DND-41 (cell line): ENCODE data around the gene JPH3.

ENCODE experiments used
- CTCF ChIP-seq: IDR thresholded peaks from 2 replicates; pipeline ENCODE4 v1.5.1; 2012; ENCODE audit warnings: borderline replicate concordance, low read length, moderate library complexity, mild to moderate bottlenecking; ENCODE audit not compliant: poor library complexity, severe bottlenecking; ENCODE audit errors: extremely low read depth
- EZH2 ChIP-seq: IDR thresholded peaks from 3 replicates; pipeline ENCODE4 v1.6.1; 2012; ENCODE audit warnings: borderline replicate concordance, low read depth, mild to moderate bottlenecking, moderate library complexity, low read length, inconsistent platforms; ENCODE audit not compliant: severe bottlenecking

GRCh38 chr16:87652799-87653198 lies 50.5 kb downstream of the JPH3 start:
- TF ChIP-seq CTCF (no peak), EZH2 (no peak)
